ENCODE measurements around the gene BCAS1. TPM values are rescaled to one million over a fixed set of nuclear protein-coding genes. Genes with fewer than 3 reads are reported as not detected.
A peak's percentile ranks its signal among the peaks of the same experiment; 100 is the strongest.

Gene BCAS1
- total RNA-seq, 1 donor from 2014 or later = 2.1 TPM

DNA sequence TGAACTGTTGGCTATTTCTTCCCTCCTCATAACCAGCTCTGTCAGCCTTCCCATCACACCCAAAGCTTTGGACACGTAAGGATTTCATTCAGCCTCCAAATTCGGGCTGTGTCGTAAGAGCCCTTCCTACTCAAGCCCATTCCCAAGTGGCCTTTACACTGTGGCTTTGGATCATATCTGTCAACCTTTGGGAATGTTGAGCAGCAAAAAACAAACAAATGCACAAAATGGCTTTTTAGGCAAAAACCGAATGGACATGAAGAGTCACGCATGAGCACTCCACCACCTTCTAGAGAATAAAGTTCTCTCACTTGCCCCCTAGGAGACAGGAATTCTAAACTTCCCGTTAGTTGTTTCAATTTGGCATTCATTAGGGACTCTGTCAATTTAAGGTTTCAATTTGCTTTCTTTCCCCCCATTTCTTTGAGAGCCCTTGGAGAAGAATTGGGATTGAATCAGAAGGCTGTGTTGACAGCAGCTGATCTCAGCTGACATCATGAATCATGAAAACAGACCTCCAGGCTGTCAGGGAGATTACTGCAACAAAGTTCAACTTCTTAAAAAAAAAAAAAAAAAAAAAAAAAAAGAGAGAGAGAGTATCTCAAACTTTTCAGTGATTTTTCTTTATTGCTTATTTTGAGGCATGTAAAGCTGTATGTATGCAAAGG, 110.3 kb downstream of the BCAS1 start:
- H3K27ac ChIP-seq (ENCODE audit: low read depth, low read length) = peak overlapping the region; percentile 26
- H3K4me1 ChIP-seq (ENCODE audit: control insufficient read depth in 3 of 3, insufficient read depth in 3 of 3, low read length in 3 of 3) = no peaks in the 10 kb centered on the region
- H3K9me3 ChIP-seq (ENCODE audit: control insufficient read depth in 3 of 3, low read length in 3 of 3) = no peaks in the 10 kb centered on the region
- no peaks in the 10 kb centered on the region for H3K36me3 ChIP-seq (ENCODE audit: control insufficient read depth in 3 of 3, insufficient read depth in 3 of 3, low read length in 3 of 3)
- no peaks in the 10 kb centered on the region for H3K27me3 ChIP-seq (ENCODE audit: control insufficient read depth in 3 of 3, insufficient read depth in 3 of 3, low read length in 3 of 3)
- no peak overlapping the region for H3K9ac ChIP-seq (ENCODE audit: low read depth in 1 of 3, low read length in 3 of 3)
- H3K4me3 ChIP-seq (ENCODE audit: low read length in 3 of 3) = no peak overlapping the region

DNA sequence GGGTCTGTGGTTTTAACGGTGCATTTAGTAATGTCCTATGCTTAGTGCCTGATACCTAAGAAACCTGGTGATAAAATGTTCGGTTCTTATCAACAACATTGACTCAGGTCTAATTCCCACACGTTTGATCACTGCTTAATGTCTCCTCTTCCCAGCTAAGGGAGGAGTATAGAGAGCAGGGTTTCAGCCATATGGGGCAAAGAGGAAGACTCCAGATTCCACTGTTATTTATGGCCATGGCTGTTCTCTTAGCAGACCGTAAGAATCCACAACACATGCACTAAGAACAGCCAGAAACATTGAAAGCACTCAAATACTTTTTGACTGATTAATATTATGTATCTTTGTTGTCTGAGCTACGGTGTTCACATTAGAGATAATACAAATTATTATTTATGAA, 112.1 kb downstream of the BCAS1 start:
- H3K27ac ChIP-seq (ENCODE audit: low read depth, low read length) = no peak overlapping the region
- H3K9me3 ChIP-seq (ENCODE audit: control insufficient read depth in 3 of 3, low read length in 3 of 3) = no peaks in the 10 kb centered on the region
- no peak overlapping the region for H3K4me3 ChIP-seq (ENCODE audit: low read length in 3 of 3)
- H3K9ac ChIP-seq (ENCODE audit: low read depth in 1 of 3, low read length in 3 of 3) = no peak overlapping the region
- H3K4me1 ChIP-seq (ENCODE audit: control insufficient read depth in 3 of 3, insufficient read depth in 3 of 3, low read length in 3 of 3) = no peaks in the 10 kb centered on the region
- H3K36me3 ChIP-seq (ENCODE audit: control insufficient read depth in 3 of 3, insufficient read depth in 3 of 3, low read length in 3 of 3) = no peaks in the 10 kb centered on the region
- no peaks in the 10 kb centered on the region for H3K27me3 ChIP-seq (ENCODE audit: control insufficient read depth in 3 of 3, insufficient read depth in 3 of 3, low read length in 3 of 3)

DNA sequence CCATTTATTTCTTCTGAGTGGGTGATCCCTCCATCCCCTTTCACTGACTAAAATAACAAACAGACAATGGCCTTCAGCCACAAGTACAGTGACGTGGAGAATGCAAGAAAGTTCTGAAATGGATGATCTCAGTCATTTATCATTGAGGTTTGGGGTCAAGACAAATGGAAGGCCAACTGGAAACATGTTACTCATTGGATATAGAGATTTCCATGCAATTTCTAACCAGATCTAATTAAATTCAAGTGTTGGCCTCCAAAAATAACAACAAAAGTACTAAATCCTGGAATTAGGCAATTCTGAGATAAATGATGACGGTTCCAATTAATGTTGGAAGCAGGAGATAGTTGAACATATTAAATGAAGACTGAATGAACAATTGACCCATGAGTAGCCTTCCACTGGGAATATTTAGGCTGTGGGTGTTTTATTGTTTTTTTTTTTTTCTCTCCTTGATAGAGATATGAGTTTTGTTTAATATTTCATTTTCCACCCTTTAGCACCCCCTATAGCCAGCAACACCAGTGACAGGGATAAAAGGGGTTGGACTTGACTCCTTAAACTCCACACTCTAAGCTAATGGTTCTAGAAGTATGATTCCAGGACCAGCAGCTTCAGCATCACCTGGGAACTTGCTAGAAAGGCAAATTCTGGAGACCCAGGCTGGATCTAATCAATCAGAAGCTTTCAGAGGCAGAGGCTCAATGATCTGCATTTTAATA, 112.8 kb downstream of the BCAS1 start:
- Histone ChIP-seq H3K27me3 (ENCODE audit: control insufficient read depth in 3 of 3, insufficient read depth in 3 of 3, low read length in 3 of 3) (no peaks in the 10 kb centered on the region), H3K4me3 (ENCODE audit: low read length in 3 of 3) (no peak overlapping the region), H3K4me1 (ENCODE audit: control insufficient read depth in 3 of 3, insufficient read depth in 3 of 3, low read length in 3 of 3) (no peaks in the 10 kb centered on the region), H3K36me3 (ENCODE audit: control insufficient read depth in 3 of 3, insufficient read depth in 3 of 3, low read length in 3 of 3) (no peaks in the 10 kb centered on the region), H3K9ac (ENCODE audit: low read depth in 1 of 3, low read length in 3 of 3) (no peak overlapping the region), H3K27ac (ENCODE audit: low read depth, low read length) (no peak overlapping the region), H3K9me3 (ENCODE audit: control insufficient read depth in 3 of 3, low read length in 3 of 3) (no peaks in the 10 kb centered on the region)

DNA sequence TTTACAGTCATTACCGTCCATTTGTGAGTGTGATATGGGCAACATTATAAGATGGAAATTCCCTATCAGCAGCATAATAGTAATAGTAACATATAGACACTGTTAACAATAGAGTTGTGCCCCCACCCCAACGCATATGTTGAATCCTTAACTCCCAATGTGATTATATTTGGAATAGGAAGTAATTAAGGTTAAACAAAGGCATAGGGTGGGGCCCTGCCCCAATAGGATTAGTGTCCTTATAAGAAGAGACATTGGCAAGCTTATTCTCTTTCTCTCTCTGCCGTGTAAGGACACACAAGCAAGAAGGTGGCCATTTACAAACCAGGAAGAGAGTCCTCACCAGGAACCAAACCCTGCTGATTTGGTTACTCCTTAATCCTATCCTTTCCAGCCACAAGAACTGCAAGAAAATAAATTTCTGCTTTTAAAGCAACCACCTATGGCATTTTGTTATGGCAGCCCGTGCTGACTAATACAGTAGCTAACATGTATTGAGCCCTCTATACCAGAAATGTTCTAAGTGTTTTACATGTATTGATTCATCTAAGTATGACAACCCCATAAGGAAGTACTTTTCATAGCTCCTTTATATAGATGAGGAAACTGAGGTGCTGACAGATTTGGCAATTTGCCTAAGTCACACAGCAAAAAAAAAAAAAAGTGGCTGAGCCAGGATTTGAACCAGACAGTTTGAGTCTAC, 114.2 kb downstream of the BCAS1 start:
- H3K9me3 ChIP-seq (ENCODE audit: control insufficient read depth in 3 of 3, low read length in 3 of 3) = no peaks in the 10 kb centered on the region
- H3K27ac ChIP-seq (ENCODE audit: low read depth, low read length) = no peak overlapping the region
- H3K4me3 ChIP-seq (ENCODE audit: low read length in 3 of 3) = no peak overlapping the region
- H3K36me3 ChIP-seq (ENCODE audit: control insufficient read depth in 3 of 3, insufficient read depth in 3 of 3, low read length in 3 of 3) = no peaks in the 10 kb centered on the region
- no peaks in the 10 kb centered on the region for H3K4me1 ChIP-seq (ENCODE audit: control insufficient read depth in 3 of 3, insufficient read depth in 3 of 3, low read length in 3 of 3)
- H3K9ac ChIP-seq (ENCODE audit: low read depth in 1 of 3, low read length in 3 of 3) = no peak overlapping the region
- no peaks in the 10 kb centered on the region for H3K27me3 ChIP-seq (ENCODE audit: control insufficient read depth in 3 of 3, insufficient read depth in 3 of 3, low read length in 3 of 3)

DNA sequence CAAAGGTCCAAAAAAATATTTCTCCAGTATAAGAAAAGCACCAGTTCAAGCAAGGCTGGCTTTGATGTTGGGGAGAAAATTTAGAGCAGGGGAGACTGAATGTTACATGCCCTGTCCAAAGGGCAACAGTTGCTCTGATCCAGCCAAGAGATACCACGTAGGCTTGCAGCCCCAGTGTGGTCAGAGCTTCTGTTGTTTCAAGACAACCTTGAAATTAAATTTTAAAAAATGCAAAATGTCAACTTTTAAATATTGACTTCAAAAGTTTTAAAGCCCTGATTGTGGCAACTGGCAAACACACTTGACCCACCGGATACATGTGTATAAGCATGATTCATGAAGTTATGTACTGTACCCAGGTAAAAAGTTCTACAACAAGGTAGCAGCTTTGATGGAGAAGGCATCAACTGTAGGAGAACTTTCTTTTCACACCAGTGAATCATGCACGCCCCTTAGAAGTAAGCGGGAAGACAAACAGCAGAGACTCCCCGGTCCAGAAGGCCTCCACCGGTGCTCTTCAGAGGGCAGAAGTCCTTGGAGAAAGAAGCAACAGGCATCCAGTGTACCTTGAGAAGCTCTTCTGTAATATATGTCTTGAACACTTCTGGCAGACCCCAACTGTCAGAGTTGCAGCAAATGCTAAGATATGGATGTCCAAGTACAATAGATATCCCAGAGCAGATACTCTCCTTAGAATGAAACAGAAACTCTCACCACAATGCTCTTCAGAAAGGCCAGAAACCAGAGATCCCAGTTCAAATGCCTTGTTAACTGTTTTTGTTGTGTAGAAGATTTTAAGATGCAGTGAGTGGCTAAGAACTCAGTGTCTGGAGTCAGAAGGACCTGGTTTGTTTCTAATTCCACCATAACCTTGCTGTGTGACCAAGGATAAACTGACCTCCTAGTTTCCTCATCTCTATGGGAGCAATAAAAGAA, 115.4 kb downstream of the BCAS1 start:
- no peaks in the 10 kb centered on the region for H3K9me3 ChIP-seq (ENCODE audit: control insufficient read depth in 3 of 3, low read length in 3 of 3)
- no peaks in the 10 kb centered on the region for H3K4me1 ChIP-seq (ENCODE audit: control insufficient read depth in 3 of 3, insufficient read depth in 3 of 3, low read length in 3 of 3)
- H3K36me3 ChIP-seq (ENCODE audit: control insufficient read depth in 3 of 3, insufficient read depth in 3 of 3, low read length in 3 of 3) = no peaks in the 10 kb centered on the region
- no peak overlapping the region for H3K4me3 ChIP-seq (ENCODE audit: low read length in 3 of 3)
- no peak overlapping the region for H3K27ac ChIP-seq (ENCODE audit: low read depth, low read length)
- no peaks in the 10 kb centered on the region for H3K27me3 ChIP-seq (ENCODE audit: control insufficient read depth in 3 of 3, insufficient read depth in 3 of 3, low read length in 3 of 3)
- H3K9ac ChIP-seq (ENCODE audit: low read depth in 1 of 3, low read length in 3 of 3) = no peak overlapping the region

DNA sequence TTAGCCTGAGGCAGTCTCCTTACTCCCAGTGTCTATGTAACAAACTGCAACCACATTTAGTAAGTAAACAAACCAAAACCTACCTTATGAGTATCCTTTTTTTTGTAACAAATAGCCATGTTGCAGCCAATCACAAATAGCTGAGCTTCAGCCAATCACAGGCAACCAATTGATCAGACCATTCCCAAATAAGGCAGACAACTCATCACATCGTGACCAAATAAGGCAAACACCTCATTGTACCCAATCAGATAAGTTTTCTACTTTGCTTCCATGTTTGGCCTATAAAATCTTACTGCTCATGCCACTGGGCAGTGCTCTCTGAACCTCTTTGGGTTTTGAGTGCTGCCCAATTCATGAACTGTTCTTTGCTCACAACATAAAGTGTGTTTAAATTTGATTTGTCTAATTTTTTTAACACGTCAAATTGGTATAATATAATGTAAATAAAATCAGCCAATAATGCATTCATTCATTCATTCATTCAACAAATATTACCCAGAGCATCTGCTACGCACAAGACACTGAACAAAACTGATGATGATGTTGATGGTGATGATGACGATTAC, 117.8 kb downstream of the BCAS1 start:
- Histone ChIP-seq H3K9ac (ENCODE audit: low read depth in 1 of 3, low read length in 3 of 3) (no peak overlapping the region), H3K4me1 (ENCODE audit: control insufficient read depth in 3 of 3, insufficient read depth in 3 of 3, low read length in 3 of 3) (peaks cover 0 to 7% (median 2%) of the 10 kb centered on the region in 3 donors), H3K27me3 (ENCODE audit: control insufficient read depth in 3 of 3, insufficient read depth in 3 of 3, low read length in 3 of 3) (no peaks in the 10 kb centered on the region), H3K4me3 (ENCODE audit: low read length in 3 of 3) (no peak overlapping the region), H3K27ac (ENCODE audit: low read depth, low read length) (no peak overlapping the region), H3K36me3 (ENCODE audit: control insufficient read depth in 3 of 3, insufficient read depth in 3 of 3, low read length in 3 of 3) (no peaks in the 10 kb centered on the region), H3K9me3 (ENCODE audit: control insufficient read depth in 3 of 3, low read length in 3 of 3) (no peaks in the 10 kb centered on the region)

DNA sequence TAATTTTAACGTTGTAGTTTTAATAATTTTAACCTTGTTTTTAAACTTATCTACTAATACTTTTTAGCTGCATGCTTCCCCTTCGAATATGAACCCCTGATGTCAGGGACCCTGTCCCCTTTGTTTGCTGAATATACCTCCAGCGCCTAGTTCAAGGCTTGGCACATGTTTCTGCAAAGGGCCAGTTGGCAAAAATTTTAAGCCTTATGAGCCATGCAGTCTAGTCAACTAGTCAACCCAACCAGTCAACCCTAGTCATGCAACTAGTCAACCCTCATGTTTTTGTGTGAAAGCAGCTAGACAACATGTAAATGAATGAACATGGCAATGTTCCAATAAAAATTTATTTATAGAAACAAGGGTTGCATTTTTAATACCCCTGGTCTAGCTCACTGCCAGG, 119.8 kb downstream of the BCAS1 start:
- no peak overlapping the region for H3K9ac ChIP-seq (ENCODE audit: low read depth in 1 of 3, low read length in 3 of 3)
- H3K4me1 ChIP-seq (ENCODE audit: control insufficient read depth in 3 of 3, insufficient read depth in 3 of 3, low read length in 3 of 3) = peaks cover 0 to 7% (median 2%) of the 10 kb centered on the region in 3 donors
- no peaks in the 10 kb centered on the region for H3K36me3 ChIP-seq (ENCODE audit: control insufficient read depth in 3 of 3, insufficient read depth in 3 of 3, low read length in 3 of 3)
- no peak overlapping the region for H3K27ac ChIP-seq (ENCODE audit: low read depth, low read length)
- no peaks in the 10 kb centered on the region for H3K9me3 ChIP-seq (ENCODE audit: control insufficient read depth in 3 of 3, low read length in 3 of 3)
- H3K27me3 ChIP-seq (ENCODE audit: control insufficient read depth in 3 of 3, insufficient read depth in 3 of 3, low read length in 3 of 3) = no peaks in the 10 kb centered on the region
- H3K4me3 ChIP-seq (ENCODE audit: low read length in 3 of 3) = no peak overlapping the region

DNA sequence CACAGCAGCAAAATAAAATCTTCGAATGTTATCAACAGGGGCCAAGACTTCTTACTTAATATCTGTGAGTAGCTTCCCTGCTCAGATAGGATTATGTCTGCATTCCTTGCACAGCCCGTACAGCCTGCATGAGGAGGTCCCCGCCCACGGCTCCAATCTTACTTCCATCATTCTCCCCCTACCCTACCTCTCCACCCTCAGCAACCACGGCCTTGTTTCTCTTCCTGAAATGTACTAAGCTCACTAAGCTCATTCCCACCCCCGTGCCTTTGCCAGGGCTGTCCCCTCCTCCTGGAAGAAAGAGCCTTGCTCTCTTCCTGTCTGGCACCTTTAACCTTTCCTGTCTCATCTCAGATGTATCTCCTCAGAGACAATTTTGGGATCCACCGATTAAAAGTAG, 120.4 kb downstream of the BCAS1 start:
- no peaks in the 10 kb centered on the region for H3K9me3 ChIP-seq (ENCODE audit: control insufficient read depth in 3 of 3, low read length in 3 of 3)
- H3K4me1 ChIP-seq (ENCODE audit: control insufficient read depth in 3 of 3, insufficient read depth in 3 of 3, low read length in 3 of 3) = peaks cover 0 to 7% (median 2%) of the 10 kb centered on the region in 3 donors
- H3K4me3 ChIP-seq (ENCODE audit: low read length in 3 of 3) = no peak overlapping the region
- no peaks in the 10 kb centered on the region for H3K27me3 ChIP-seq (ENCODE audit: control insufficient read depth in 3 of 3, insufficient read depth in 3 of 3, low read length in 3 of 3)
- no peak overlapping the region for H3K9ac ChIP-seq (ENCODE audit: low read depth in 1 of 3, low read length in 3 of 3)
- no peaks in the 10 kb centered on the region for H3K36me3 ChIP-seq (ENCODE audit: control insufficient read depth in 3 of 3, insufficient read depth in 3 of 3, low read length in 3 of 3)
- H3K27ac ChIP-seq (ENCODE audit: low read depth, low read length) = no peak overlapping the region

DNA sequence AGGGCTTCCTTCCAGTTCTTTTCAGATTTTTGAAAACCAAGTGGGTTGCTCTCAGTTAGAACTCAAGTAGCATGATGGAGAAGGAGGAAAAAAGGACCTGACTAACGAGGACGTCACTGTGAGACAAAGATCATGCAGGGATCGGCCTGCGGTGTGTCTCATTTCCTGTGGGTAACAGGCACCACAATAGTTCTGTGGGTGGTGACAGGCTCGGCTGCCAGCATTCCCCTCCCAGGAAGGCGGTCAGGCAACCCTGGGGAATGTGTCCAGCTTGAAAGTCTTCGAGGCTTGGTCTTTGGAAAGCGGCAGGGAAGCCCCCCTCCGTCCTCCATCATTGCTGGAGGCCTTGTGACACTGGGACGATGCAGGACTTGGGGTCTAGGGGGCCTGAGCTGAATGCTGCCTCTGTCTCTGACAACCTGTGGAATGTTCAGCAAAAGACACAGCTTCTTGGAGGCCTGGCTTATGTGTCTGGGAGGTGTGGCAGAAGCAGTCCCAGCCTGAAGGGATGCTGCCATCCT, 121.0 kb downstream of the BCAS1 start:
- peaks cover 0 to 7% (median 2%) of the 10 kb centered on the region in 3 donors for H3K4me1 ChIP-seq (ENCODE audit: control insufficient read depth in 3 of 3, insufficient read depth in 3 of 3, low read length in 3 of 3)
- H3K27me3 ChIP-seq (ENCODE audit: control insufficient read depth in 3 of 3, insufficient read depth in 3 of 3, low read length in 3 of 3) = peaks cover 0 to 2% (median 0%) of the 10 kb centered on the region in 3 donors
- H3K9ac ChIP-seq (ENCODE audit: low read depth in 1 of 3, low read length in 3 of 3) = peak overlapping the region in 1 of 3 donors; percentile 25
- no peak overlapping the region for H3K4me3 ChIP-seq (ENCODE audit: low read length in 3 of 3)
- no peaks in the 10 kb centered on the region for H3K9me3 ChIP-seq (ENCODE audit: control insufficient read depth in 3 of 3, low read length in 3 of 3)
- no peaks in the 10 kb centered on the region for H3K36me3 ChIP-seq (ENCODE audit: control insufficient read depth in 3 of 3, insufficient read depth in 3 of 3, low read length in 3 of 3)
- H3K27ac ChIP-seq (ENCODE audit: low read depth, low read length) = no peak overlapping the region
